Measurements from ENCODE around the gene MAB21L4. TPM values are rescaled to one million over a fixed set of nuclear protein-coding genes. Genes with fewer than 3 reads are reported as not detected.

Gene MAB21L4
- total and polyA plus RNA-seq, 2 of the 8 experiments (the other 6 are each of a cell fraction or from before 2014, with no cell fraction given) = 0.11 TPM; not detected in 1

DNA sequence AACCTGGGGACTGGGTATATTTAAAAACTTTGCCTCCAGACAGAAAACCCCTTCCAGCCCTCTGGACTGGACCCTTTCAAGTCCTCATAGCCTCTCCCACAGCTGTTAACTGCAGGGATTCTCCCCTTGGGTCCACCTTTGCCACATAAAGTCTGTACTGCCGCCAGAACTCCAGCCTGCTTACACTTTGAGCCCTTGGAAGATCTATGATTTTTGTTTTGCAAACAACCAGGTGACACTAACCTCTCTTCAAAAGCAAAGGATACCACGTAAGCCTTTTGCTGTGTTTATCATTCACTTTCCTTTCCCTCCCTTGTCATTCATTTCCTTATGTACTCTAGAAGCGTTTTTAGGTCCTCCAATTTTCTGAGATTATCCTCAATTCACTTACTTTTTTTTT is 31.5 kb downstream of the MAB21L4 start:
- H3K79me1 ChIP-seq (ENCODE audit: low read depth, low read length) = no peaks in the 10 kb centered on the region
- 88% methylated on average over 3 of the region's 3 CpGs; no CpG with 5 or more reads in 1 of the 2 experiments for WGBS, 2 experiments (ENCODE audit: extremely low coverage in 1 of 2, insufficient coverage in 1 of 2, insufficient read length in 1 of 2, insufficient replicate concordance in 2 of 2, low coverage in 1 of 2, low lambda C conversion rate in 2 of 2, missing lambda C conversion rate in 1 of 2)
- no peak overlapping the region for H2AFZ ChIP-seq (ENCODE audit: low read length)
- no peaks in the 10 kb centered on the region for H3K23me2 ChIP-seq (ENCODE audit: low read depth, low read length)
- H2BK120ac ChIP-seq (replicated peaks; ENCODE audit: low read depth, low read length) = no peak overlapping the region
- H3K23ac ChIP-seq (ENCODE audit: insufficient read length) = no peak overlapping the region
- TF ChIP-seq JUND (IDR thresholded peaks at IDR 0.05; ENCODE audit: low read length) = no peak
- no peak for TF ChIP-seq POLR2A (IDR thresholded peaks at IDR 0.05; ENCODE audit: control extremely low read depth in 1 of 2, low read depth in 2 of 2, low read length in 2 of 2)
- no peak for TF ChIP-seq MAFK (IDR thresholded peaks at IDR 0.05; ENCODE audit: low read depth, low read length)
- no peak for TF ChIP-seq CTBP2 (IDR thresholded peaks at IDR 0.05; ENCODE audit: borderline replicate concordance, insufficient read depth, insufficient read length, low read length)
- TF ChIP-seq GTF2F1 (IDR thresholded peaks at IDR 0.05; ENCODE audit: borderline replicate concordance, low read depth, low read length) = no peak
- no peak for TF ChIP-seq YY1 (IDR thresholded peaks at IDR 0.05; ENCODE audit: low read depth, low read length)
- no peak overlapping the region for H2BK12ac ChIP-seq (ENCODE audit: low read depth, low read length)
- no peak overlapping the region for H3K9ac ChIP-seq (replicated peaks in 1 of 4; ENCODE audit: extremely low read depth in 1 of 4, low read depth in 3 of 4, low read length in 3 of 4)
- no peak overlapping the region for H3K18ac ChIP-seq (ENCODE audit: extremely low read depth, low read length)
- H2BK20ac ChIP-seq (ENCODE audit: low read length) = no peak overlapping the region
- H3K27ac ChIP-seq (ENCODE audit: low read depth, low read length) = no peak overlapping the region
- no peaks in the 10 kb centered on the region for H3K36me3 ChIP-seq (ENCODE audit: control insufficient read depth in 2 of 4, insufficient read depth in 4 of 4, low read length in 3 of 4)
- H4K91ac ChIP-seq (replicated peaks; ENCODE audit: insufficient read length, low read length) = no peak overlapping the region
- H2AK5ac ChIP-seq (ENCODE audit: low read depth, low read length) = no peak overlapping the region
- no peak overlapping the region for H4K5ac ChIP-seq (ENCODE audit: insufficient read length, low read depth, low read length)
- no peak overlapping the region for H3K4ac ChIP-seq (replicated peaks; ENCODE audit: insufficient read length, low read depth, low read length)
- no peak for FAIRE-seq
- no peak for DNase-seq (ENCODE audit: low read depth in 1 of 2, low spot score in 2 of 2)
- no peaks in the 10 kb centered on the region for H4K20me1 ChIP-seq (replicated peaks in 1 of 2; ENCODE audit: control insufficient read depth in 1 of 2, insufficient read depth in 2 of 2, low read length in 2 of 2)
- no peaks in the 10 kb centered on the region for H3K79me2 ChIP-seq (ENCODE audit: control insufficient read depth in 1 of 2, insufficient read depth in 2 of 2, low read length in 2 of 2)
- CTCF ChIA-PET (ENCODE audit: partially characterized antibody) = interaction anchor here (0.6 to 3.4 kb wide), 3 partner anchors 9 to 236 kb away, joined by 3 to 13 read pairs (median 7); no protein-coding TSS in a partner anchor
- H3K4me2 ChIP-seq (ENCODE audit: insufficient read depth in 1 of 2, low read depth in 2 of 2, low read length in 2 of 2) = no peak overlapping the region
- H3K9me3 ChIP-seq (ENCODE audit: insufficient read depth in 2 of 2, low read depth in 1 of 2, low read length in 1 of 2) = no peaks in the 10 kb centered on the region
- H3K14ac ChIP-seq (ENCODE audit: insufficient read length) = no peak overlapping the region
- H3K56ac ChIP-seq (replicated peaks; ENCODE audit: insufficient read length, low read depth, low read length) = no peak overlapping the region
- H2BK5ac ChIP-seq (ENCODE audit: low read depth, low read length) = no peak overlapping the region
- no peak overlapping the region for H3K4me3 ChIP-seq (ENCODE audit: extremely low read depth in 1 of 4, insufficient read depth in 2 of 4, low read depth in 3 of 4, low read length in 4 of 4)
- POLR2A ChIA-PET (ENCODE audit: partially characterized antibody) = no interaction called here
- no peak overlapping the region for H4K8ac ChIP-seq (ENCODE audit: extremely low read depth, insufficient read depth, low read length)
- H2BK15ac ChIP-seq (ENCODE audit: low read length) = no peak overlapping the region
- H3K4me1 ChIP-seq (replicated peaks in 1 of 4; ENCODE audit: control insufficient read depth in 3 of 4, insufficient read depth in 4 of 4, low read length in 3 of 4) = no peaks in the 10 kb centered on the region
- no peaks in the 10 kb centered on the region for H3K27me3 ChIP-seq (replicated peaks in 1 of 4; ENCODE audit: control insufficient read depth in 3 of 4, extremely low read depth in 1 of 4, insufficient read depth in 3 of 4, low read length in 3 of 4)

Measured in H1 (cell line).